GM21381 (cell line): ENCODE measurements around the gene AGPAT3.

Source experiments
- ATAC-seq: cut with Tn5 transposase; IDR thresholded peaks from one replicate; pipeline ENCODE4 v1.9.1; 2021; ENCODE audit warnings: mild to moderate bottlenecking, moderate library complexity; ENCODE audit not compliant: unreplicated experiment

Gene AGPAT3

DNA sequence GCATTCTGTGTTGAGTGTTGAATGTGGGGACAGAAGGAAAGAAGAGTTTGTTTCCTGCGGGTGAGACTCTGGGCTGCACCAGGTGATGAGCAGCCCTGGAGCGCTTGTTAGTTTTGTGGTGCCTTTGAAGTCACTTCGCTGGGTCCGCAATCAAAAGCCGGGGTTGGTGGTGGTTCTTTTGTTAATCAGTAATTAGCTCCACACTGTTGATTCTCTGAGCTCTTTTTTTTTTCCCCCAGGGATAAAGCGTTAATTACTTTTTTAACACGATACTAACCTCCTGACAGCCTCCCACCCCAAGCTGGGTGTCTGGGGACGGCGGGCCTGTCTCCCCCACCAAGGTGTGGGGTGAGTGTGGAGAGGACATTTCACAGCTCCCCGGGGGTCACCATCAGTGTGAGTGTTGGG is 56.6 kb downstream of the AGPAT3 start:
- no peak for ATAC-seq

- no peak for ATAC-seq
Measured at GRCh38 chr21:43921979-43922945, 57.2 kb downstream of the AGPAT3 start.

DNA sequence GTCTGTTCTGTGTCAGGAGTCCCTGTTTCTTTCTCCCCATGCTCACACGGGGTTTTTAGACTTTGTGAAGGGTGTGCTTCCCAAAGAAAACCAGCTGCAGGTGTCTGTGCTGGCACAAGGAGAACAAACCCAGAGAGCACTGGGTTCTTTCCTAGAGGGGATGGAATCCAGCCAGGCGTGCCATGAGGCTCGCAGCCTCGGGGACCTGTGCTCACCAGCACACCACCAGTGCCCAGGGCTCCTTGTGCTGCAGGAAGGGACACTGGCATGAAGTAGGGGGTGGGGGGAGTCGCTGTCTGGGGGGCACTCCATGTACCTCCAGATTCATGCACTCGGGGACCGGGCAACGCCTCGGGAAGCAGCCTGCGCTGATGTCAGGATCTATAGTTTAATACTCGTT is 57.9 kb downstream of the AGPAT3 start:
- ATAC-seq = no peak

DNA sequence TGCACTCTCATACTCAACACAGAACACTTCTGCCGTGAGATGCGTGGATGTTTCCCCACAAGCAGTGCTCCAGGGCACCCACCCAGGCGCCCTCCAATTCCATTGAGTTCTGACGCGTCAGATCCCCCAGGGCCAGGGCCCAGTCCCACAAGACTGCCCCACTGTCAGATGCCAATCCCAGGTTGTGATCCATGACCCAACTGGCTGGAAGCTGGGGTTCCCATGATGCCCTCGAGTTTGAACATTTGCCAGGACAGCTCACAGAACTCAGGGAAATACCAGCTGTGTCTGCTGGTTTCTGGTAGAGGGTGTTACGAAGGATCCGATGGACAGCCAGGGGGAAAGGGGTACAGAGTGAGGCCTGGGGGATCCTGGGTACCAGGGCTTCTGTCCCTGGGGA is 58.4 kb downstream of the AGPAT3 start:
- no peak for ATAC-seq

- no peak for ATAC-seq
Measured at GRCh38 chr21:43924421-43925095, 59.5 kb downstream of the AGPAT3 start.

DNA sequence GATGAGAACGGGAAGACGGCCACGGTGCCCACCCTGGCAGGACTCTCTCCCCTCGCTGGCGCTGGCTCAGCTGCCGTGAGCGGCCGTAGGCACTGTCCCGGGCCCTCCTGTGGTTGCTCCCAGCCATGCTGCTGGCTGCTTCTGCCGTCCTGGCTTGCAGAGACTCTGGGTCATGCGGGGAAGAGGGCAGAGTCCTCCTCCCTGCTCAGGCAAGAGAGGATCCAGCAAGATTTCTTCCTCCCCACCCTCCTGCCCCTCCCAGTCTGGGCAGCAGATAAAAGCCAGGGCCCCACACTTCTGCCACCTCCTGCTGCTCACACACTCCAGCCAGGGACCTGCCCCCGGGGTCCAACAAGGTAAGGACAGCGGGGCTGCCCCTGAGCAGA is 60.1 kb downstream of the AGPAT3 start:
- no peak for ATAC-seq

GRCh38 chr21:43925609-43926008 is 60.6 kb downstream of the AGPAT3 start:
- ATAC-seq = no peak

- ATAC-seq = no peak
Measured at GRCh38 chr21:43926196-43926595, 61.2 kb downstream of the AGPAT3 start.

- ATAC-seq = no peak
Measured at GRCh38 chr21:43927591-43928221, 62.7 kb downstream of the AGPAT3 start.

GRCh38 chr21:43928222-43929125 is 63.5 kb downstream of the AGPAT3 start:
- no peak for ATAC-seq

- ATAC-seq = no peak
Measured at GRCh38 chr21:43929217-43929971, 64.4 kb downstream of the AGPAT3 start.

DNA sequence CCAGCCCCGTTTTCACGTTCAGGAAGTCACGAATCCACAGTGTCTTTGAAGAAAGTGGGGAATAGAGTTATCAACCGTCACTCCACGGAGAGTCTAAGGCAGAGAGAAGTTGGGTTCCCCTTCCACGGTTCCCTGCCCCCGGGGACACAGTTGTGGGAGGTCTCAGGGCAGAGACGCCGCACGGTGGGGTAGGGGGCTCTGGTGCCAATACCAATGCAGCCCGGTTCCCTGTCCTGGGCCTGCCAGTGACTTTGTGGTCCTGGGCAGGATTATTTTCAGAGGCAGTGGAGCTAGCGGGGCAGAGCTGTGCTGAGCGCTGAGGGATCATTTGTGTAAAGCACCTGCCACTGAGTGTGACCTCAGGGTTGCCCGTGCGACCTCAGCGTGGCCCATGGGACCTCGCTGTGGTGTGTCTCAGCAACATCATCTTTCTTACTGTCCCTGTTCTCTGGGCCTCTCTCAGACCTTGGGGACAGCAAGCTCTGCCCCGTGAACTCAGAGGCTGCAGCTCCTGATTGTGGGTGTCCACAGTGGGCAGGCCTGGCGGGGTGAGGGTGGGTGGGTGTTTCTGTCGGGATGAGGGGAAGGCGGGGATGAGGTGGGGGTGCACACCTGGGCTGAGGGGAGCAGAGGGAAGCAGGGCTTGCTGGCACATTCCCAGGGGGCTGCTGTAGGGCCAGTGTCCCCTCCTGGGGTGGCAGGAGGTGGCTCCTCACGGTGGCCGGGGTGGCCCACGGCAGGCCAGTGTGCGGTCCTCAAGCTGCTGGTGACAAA is 65.2 kb downstream of the AGPAT3 start:
- no peak for ATAC-seq

GRCh38 chr21:43930848-43931375 is 65.9 kb downstream of the AGPAT3 start:
- ATAC-seq = no peak

GRCh38 chr21:43931489-43931888 is 66.5 kb downstream of the AGPAT3 start:
- no peak for ATAC-seq

DNA sequence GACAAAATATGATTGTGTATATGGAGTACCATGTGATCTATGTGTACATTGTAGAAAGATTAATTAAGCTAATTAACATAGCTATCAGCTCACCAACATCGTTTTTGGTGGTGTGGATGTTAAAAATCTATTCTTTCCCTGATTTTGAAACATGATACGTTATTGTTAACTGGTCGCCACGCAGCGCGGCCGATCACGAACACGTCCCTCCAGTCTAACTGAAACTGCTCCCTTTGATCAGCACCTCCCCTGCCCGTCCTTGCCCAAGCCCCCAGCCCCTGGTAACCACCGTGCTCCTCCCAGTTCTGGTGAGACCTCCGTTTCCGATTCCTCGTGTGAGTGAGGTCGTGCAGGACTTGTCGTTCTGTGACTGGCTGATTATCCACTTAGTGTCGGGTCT is 67.0 kb downstream of the AGPAT3 start:
- ATAC-seq = no peak

GRCh38 chr21:43933199-43933598 is 68.2 kb downstream of the AGPAT3 start:
- no peak for ATAC-seq

- no peak for ATAC-seq
Measured at GRCh38 chr21:43933680-43934079, 68.7 kb downstream of the AGPAT3 start.

GRCh38 chr21:43934116-43934515 is 69.1 kb downstream of the AGPAT3 start:
- ATAC-seq = no peak
